ENCODE data around the gene MEFV.

GRCh38 chr16:3281222-3281820 is 24.9 kb upstream of the MEFV start:
- TF ChIP-seq CTCF (IDR thresholded peaks at IDR 0.05) (no peak), POLR2A (IDR thresholded peaks at IDR 0.05) (no peak)

All from lower leg skin (tissue), 3 donors.